ENCODE measurements around the gene VCPKMT. TPM values are rescaled to one million over a fixed set of nuclear protein-coding genes. Genes with fewer than 3 reads are reported as not detected.

VCPKMT gene
- total and polyA plus RNA-seq, 9 of the 15 experiments (the other 6 are each of a cell fraction or from before 2014, with no cell fraction given) = 2.7 to 7.8 (median 6.3) TPM

- TF ChIP-seq REST (IDR thresholded peaks at IDR 0.05; ENCODE audit: borderline replicate concordance) (no peak), REST (CRISPR knock-in tag; IDR thresholded peaks at IDR 0.05; ENCODE audit: low read depth) (no peak), ARID3A (IDR thresholded peaks at IDR 0.05; ENCODE audit: borderline replicate concordance, low read depth, low read length) (no peak), NR0B1 (IDR thresholded peaks at IDR 0.05; ENCODE audit: partially characterized antibody) (no peak), TBP (optimal IDR thresholded peaks at IDR 0.05; ENCODE audit: low read depth, low read length) (no peak), YY1 (IDR thresholded peaks at IDR 0.05; ENCODE audit: borderline replicate concordance in 1 of 3, control insufficient read depth in 1 of 3, extremely low read depth in 1 of 3, insufficient read depth in 3 of 3, insufficient read length in 1 of 3, insufficient replicate concordance in 2 of 3, low read depth in 1 of 3, low read length in 2 of 3) (no peak)
These were observed 56.4 kb downstream of the VCPKMT start (continued) for GRCh38 chr14:50059763-50060616.

Data from K562 (cell line).